PC-9 (cell line): Measurements from ENCODE around the gene MPHOSPH8. TPM values are rescaled to one million over a fixed set of nuclear protein-coding genes. Genes with fewer than 3 reads are reported as not detected.

Source experiments
- BruUV-seq: library from RNA; stranded (reverse); fragments of 400-500 nt; replicated peaks from 2 replicates; lab custom pipeline; 2021; lab: Mats Ljungman, UMichigan
- CTCF ChIA-PET: fragments of 300-600 bp; sonication (Branson Sonifier 250); formaldehyde crosslinking; loops from one replicate; lab custom pipeline; 2022; ENCODE audit warnings: antibody characterized with exemption; lab: Charles Lee
- POLR2A ChIA-PET: fragments of 300-600 bp; sonication (Branson Sonifier 250); formaldehyde crosslinking; loops from one replicate; lab custom pipeline; 2022; ENCODE audit warnings: antibody characterized with exemption; ENCODE audit not compliant: unreplicated experiment; lab: Charles Lee
- DNase-seq, 2 experiments: peaks; one replicate each; pipeline versions ENCODE4 v3.0.0 to v3.0.0-alpha.2; 2015 to 2022; ENCODE audit warnings: mixed read lengths in 1 of 2
- H2AFZ ChIP-seq: fragments of 200-600 bp; sonication (generic); 2 replicates; pipeline ENCODE4 v1.8.1; 2017; ENCODE audit warnings: antibody characterized with exemption
- H3F3A ChIP-seq: fragments of 200-600 bp; sonication (generic); 2 replicates; pipeline ENCODE4 v1.8.1; 2017; ENCODE audit warnings: antibody characterized with exemption, mild to moderate bottlenecking, low read depth; ENCODE audit not compliant: insufficient read depth
- H3K27ac ChIP-seq: fragments of 200-600 bp; sonication (generic); 2 replicates; pipeline ENCODE4 v1.6.1; 2016; ENCODE audit warnings: mixed run types
- H3K27me3 ChIP-seq: fragments of 200-600 bp; sonication (generic); 2 replicates; pipeline ENCODE4 v1.6.1; 2016; ENCODE audit warnings: low read depth, mixed run types; ENCODE audit not compliant: insufficient read depth
- H3K36me3 ChIP-seq: fragments of 200-600 bp; sonication (generic); 2 replicates; pipeline ENCODE4 v1.6.1; 2016; ENCODE audit warnings: low read depth, mixed run types
- H3K4me1 ChIP-seq: fragments of 200-600 bp; sonication (generic); replicated peaks from 2 replicates; pipeline ENCODE4 v1.6.1; 2016; ENCODE audit warnings: mixed run types; ENCODE audit not compliant: insufficient read depth
- H3K4me2 ChIP-seq: fragments of 200-600 bp; sonication (generic); 2 replicates; pipeline ENCODE4 v1.6.1; 2017; ENCODE audit warnings: mixed run types
- H3K4me3 ChIP-seq: fragments of 200-600 bp; sonication (generic); 2 replicates; pipeline ENCODE4 v1.6.1; 2016; ENCODE audit warnings: mixed run types
- H3K79me2 ChIP-seq: fragments of 200-600 bp; sonication (generic); 2 replicates; pipeline ENCODE4 v1.6.1; 2017; ENCODE audit warnings: low read depth, mixed run types
- H3K9me2 ChIP-seq: fragments of 200-600 bp; sonication (generic); 2 replicates; pipeline ENCODE4 v1.8.1; 2017; ENCODE audit warnings: mild to moderate bottlenecking; ENCODE audit not compliant: insufficient read depth
- H3K9me3 ChIP-seq: fragments of 200-600 bp; sonication (generic); 2 replicates; pipeline ENCODE4 v1.8.1; 2016; ENCODE audit warnings: low read depth; ENCODE audit not compliant: insufficient read depth
- H4K20me1 ChIP-seq: fragments of 200-600 bp; sonication (generic); 2 replicates; pipeline ENCODE4 v1.8.1; 2017; ENCODE audit not compliant: insufficient read depth
- EZH2 ChIP-seq: fragments of 200-600 bp; sonication (generic); IDR thresholded peaks from 2 replicates; pipeline ENCODE4 v1.8.0; 2017; ENCODE audit warnings: antibody characterized with exemption, low read depth
- intact Hi-C: fragments of 100-400 bp; cut with micrococcal nuclease; formaldehyde crosslinking; loops from one replicate; pipeline ENCODE4 v1.10.0; 2022; ENCODE audit not compliant: unreplicated experiment
- total RNA-seq: library from RNA; stranded (reverse); gene quantifications from 2 replicates; pipeline ENCODE4 v1.2.3, GENCODE V29; 2021
- TF ChIP-seq, protein P1 (sequence below): fragments of 200-600 bp; sonication (generic); conservative IDR thresholded peaks from 2 replicates; pipeline ENCODE4 v1.6.1; 2017; ENCODE audit warnings: mixed run types, antibody characterized with exemption, mild to moderate bottlenecking, moderate library complexity

The MPHOSPH8 gene
- total RNA-seq, 1 experiment from 2014 or later, result 17.0 TPM

DNA sequence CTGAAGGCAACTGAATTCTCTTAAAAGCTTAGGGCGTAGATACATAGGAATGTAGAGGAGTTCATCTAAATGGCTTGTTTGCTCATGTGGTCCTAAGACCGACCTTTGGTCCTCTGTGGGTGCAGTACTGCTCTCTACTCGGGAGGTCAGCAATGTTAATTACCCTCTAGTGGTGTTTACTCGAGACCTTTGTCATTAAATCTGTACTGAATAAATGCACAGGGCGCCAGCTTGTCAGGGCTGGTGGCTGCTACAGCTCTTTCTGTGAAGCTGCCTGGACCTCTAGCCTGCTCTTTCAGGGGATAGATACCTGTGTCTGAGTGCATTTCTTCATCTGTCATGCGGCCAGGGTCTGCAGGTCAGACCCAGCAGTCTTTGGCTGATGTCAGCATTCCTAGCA lies 29.2 kb upstream of the MPHOSPH8 start:
- CTCF ChIA-PET, result interaction anchor here (0.6 kb wide), 1 partner anchor 18 kb away, joined by 3 read pairs; no protein-coding TSS in a partner anchor
- TF ChIP-seq, protein P1, sequence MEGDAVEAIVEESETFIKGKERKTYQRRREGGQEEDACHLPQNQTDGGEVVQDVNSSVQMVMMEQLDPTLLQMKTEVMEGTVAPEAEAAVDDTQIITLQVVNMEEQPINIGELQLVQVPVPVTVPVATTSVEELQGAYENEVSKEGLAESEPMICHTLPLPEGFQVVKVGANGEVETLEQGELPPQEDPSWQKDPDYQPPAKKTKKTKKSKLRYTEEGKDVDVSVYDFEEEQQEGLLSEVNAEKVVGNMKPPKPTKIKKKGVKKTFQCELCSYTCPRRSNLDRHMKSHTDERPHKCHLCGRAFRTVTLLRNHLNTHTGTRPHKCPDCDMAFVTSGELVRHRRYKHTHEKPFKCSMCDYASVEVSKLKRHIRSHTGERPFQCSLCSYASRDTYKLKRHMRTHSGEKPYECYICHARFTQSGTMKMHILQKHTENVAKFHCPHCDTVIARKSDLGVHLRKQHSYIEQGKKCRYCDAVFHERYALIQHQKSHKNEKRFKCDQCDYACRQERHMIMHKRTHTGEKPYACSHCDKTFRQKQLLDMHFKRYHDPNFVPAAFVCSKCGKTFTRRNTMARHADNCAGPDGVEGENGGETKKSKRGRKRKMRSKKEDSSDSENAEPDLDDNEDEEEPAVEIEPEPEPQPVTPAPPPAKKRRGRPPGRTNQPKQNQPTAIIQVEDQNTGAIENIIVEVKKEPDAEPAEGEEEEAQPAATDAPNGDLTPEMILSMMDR, result no peak
- no peak for TF ChIP-seq EZH2

DNA sequence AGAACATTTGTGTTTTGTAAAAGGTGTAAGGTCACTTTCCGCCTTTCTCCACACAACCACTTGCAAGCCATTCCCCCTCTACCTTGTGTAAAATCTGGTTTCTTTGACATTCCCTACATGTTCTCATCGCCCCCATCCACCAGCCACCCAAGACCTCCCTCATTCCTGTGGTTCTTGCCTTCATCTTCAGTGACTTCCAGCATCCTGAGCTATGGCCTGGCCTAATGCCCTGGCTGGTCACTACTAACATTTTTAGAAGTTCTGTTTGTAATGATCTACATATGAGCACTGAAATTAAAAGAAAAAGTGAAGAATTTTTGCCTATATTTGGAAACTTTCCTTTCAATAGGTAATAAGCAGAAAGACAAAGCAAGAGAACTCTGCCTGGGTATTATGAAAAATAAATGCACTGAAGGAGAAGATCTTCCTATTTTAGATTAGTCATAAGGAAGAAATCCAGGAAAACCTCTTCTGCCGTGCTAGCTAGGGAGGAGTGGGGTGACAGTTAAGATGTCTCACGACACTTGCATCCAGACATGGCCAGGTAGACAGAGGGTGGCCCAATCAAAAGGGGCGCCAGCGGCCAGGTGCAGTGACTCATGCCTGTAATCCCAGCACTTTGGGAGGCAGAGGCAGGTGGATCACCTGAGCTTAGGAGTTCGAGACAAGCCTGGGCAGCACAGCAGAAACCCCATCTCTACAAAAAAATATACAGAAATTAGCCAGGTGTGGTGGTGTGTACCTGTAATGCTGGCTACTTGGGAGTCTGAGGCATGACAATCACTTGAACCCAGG lies 28.1 kb upstream of the MPHOSPH8 start:
- DNase-seq, result peak; percentile 63 to 76
- ChIA-PET POLR2A (interaction anchor here (0.6 to 0.7 kb wide), 2 partner anchors 15 to 453 kb away, joined by 4 to 6 read pairs; no protein-coding TSS in a partner anchor), CTCF (interaction anchor here (0.6 kb wide), 1 partner anchor 257 kb away, joined by 4 read pairs; no protein-coding TSS in a partner anchor)
- no peaks in the 10 kb centered on the region for H3K9me3 ChIP-seq
- no peaks in the 10 kb centered on the region for H4K20me1 ChIP-seq
- no peak overlapping the region for H2AFZ ChIP-seq
- peak overlapping the region; percentile 11; the same call in 1 of the 2 replicates for H3K4me2 ChIP-seq
- H3K79me2 ChIP-seq, result peaks cover 18% of the 10 kb centered on the region
- H3K4me3 ChIP-seq, result no peak overlapping the region
- H3K27me3 ChIP-seq, result no peaks in the 10 kb centered on the region
- BruUV-seq, result TSS peak; percentile 34
- peaks cover 18% of the 10 kb centered on the region for H3K4me1 ChIP-seq
- peaks cover 3% of the 10 kb centered on the region; the same call in 1 of the 2 replicates for H3K36me3 ChIP-seq
- H3K9me2 ChIP-seq, result no peaks in the 10 kb centered on the region
- intact Hi-C loops, result loop anchor here (10.0 kb wide), 3 partner anchors 259 to 519 kb away; partner anchors contain the start of genes ZMYM2 and ZMYM5
- peaks cover 9% of the 10 kb centered on the region; the same call in 1 of the 2 replicates for H3F3A ChIP-seq
- no peak for TF ChIP-seq EZH2
- TF ChIP-seq, protein P1, result no peak
- H3K27ac ChIP-seq, result peak overlapping the region; percentile 48; the same call in 1 of the 2 replicates

More for the DNA sequence above, 29.2 kb upstream of the MPHOSPH8 start:
- H3K27ac ChIP-seq, result no peak overlapping the region
- peaks cover 18% of the 10 kb centered on the region for H3K79me2 ChIP-seq
- no peak overlapping the region for H3K4me3 ChIP-seq
- H3K4me1 ChIP-seq, result peaks cover 18% of the 10 kb centered on the region
- no peak for DNase-seq
- H2AFZ ChIP-seq, result no peak overlapping the region
- BruUV-seq, result no TSS peak
- H4K20me1 ChIP-seq, result no peaks in the 10 kb centered on the region
- no peak overlapping the region for H3K4me2 ChIP-seq
- POLR2A ChIA-PET, result no interaction called here
- H3F3A ChIP-seq, result peaks cover 9% of the 10 kb centered on the region; the same call in 1 of the 2 replicates
- H3K36me3 ChIP-seq, result peaks cover 3% of the 10 kb centered on the region; the same call in 1 of the 2 replicates
- H3K9me2 ChIP-seq, result no peaks in the 10 kb centered on the region
- intact Hi-C loops, result loop anchor here (10.0 kb wide), 3 partner anchors 260 to 520 kb away; partner anchors contain the start of genes ZMYM2 and ZMYM5
- H3K9me3 ChIP-seq, result no peaks in the 10 kb centered on the region
- no peaks in the 10 kb centered on the region for H3K27me3 ChIP-seq

DNA sequence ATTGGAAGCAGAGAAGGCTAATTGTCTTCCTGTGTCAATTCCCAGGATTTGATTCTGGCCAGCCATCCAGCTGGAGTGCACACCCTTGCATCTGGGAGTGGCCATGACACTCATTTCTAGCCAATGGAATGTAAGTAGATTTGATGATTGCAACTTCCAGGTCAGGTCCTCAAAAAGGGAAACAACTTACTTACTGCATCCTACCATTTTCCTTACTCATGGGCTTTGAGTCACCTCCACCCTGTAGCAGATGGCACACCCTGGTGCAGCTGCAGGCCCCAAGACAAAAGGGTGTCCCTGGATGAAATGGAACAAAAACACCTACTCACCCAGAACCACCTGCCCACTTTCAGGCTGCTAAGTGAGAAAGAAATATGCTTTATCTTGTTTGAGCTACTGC lies 27.3 kb upstream of the MPHOSPH8 start:
- H3K36me3 ChIP-seq, result peaks cover 3% of the 10 kb centered on the region; the same call in 1 of the 2 replicates
- H2AFZ ChIP-seq, result no peak overlapping the region
- peaks cover 9% of the 10 kb centered on the region; the same call in 1 of the 2 replicates for H3F3A ChIP-seq
- peaks cover 17% of the 10 kb centered on the region for H3K4me1 ChIP-seq
- peak in 1 of 2 experiments; percentile 37 for DNase-seq
- no peaks in the 10 kb centered on the region for H3K9me2 ChIP-seq
- H3K9me3 ChIP-seq, result no peaks in the 10 kb centered on the region
- no peak overlapping the region for H3K4me3 ChIP-seq
- H3K27ac ChIP-seq, result peak overlapping the region; percentile 48; the same call in 1 of the 2 replicates
- CTCF ChIA-PET, result no interaction called here
- H3K4me2 ChIP-seq, result peak overlapping the region; percentile 11; the same call in 1 of the 2 replicates
- H3K27me3 ChIP-seq, result no peaks in the 10 kb centered on the region
- no peaks in the 10 kb centered on the region for H4K20me1 ChIP-seq
- H3K79me2 ChIP-seq, result peaks cover 18% of the 10 kb centered on the region
- intact Hi-C loops, result loop anchor here (10.0 kb wide), 3 partner anchors 259 to 519 kb away; partner anchors contain the start of genes ZMYM2 and ZMYM5
- POLR2A ChIA-PET, result no interaction called here
- BruUV-seq, result no TSS peak
- no peak for TF ChIP-seq EZH2
- TF ChIP-seq, protein P1, result no peak
